ENCODE results near the gene GSN.

Gene GSN

GRCh38 chr9:121233906-121234831, 33.8 kb upstream of the GSN start:
- Histone ChIP-seq H3K9me3 (ENCODE audit: control insufficient read depth, low read length) (no peaks in the 10 kb centered on the region), H3K9ac (ENCODE audit: low read length) (no peak overlapping the region), H3K27me3 (replicated peaks; ENCODE audit: control insufficient read depth, insufficient read depth, low read length) (no peaks in the 10 kb centered on the region), H3K36me3 (ENCODE audit: control insufficient read depth, insufficient read depth, low read length, severe bottlenecking) (no peaks in the 10 kb centered on the region), H3K4me1 (ENCODE audit: control insufficient read depth, insufficient read depth, low read length) (no peaks in the 10 kb centered on the region), H3K4me3 (ENCODE audit: low read length) (no peak overlapping the region)
- DNase-seq (ENCODE audit: low read depth), result peak; percentile 44

DNA sequence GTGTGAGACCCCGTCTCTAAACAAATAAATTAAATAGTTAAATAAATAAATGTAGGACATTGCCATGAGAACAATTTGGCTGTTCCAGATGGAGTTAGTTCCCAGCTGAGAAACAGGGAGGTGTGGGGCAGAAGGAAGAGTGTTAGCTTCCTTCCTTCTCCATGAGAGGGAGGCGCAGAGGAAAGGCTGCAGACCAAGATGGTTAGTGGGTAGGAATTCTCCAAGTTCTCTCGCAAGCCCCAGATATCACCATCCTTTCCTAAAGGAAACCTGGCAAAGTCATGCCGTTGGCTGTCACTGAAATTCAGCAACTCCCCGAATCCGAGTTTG, 33.2 kb upstream of the GSN start:
- no peak overlapping the region for H3K4me3 ChIP-seq (ENCODE audit: low read length)
- H3K4me1 ChIP-seq (ENCODE audit: control insufficient read depth, insufficient read depth, low read length), result no peaks in the 10 kb centered on the region
- no peaks in the 10 kb centered on the region for H3K36me3 ChIP-seq (ENCODE audit: control insufficient read depth, insufficient read depth, low read length, severe bottlenecking)
- no peak for DNase-seq (ENCODE audit: low read depth)
- H3K9me3 ChIP-seq (ENCODE audit: control insufficient read depth, low read length), result no peaks in the 10 kb centered on the region
- H3K27me3 ChIP-seq (replicated peaks; ENCODE audit: control insufficient read depth, insufficient read depth, low read length), result no peaks in the 10 kb centered on the region
- H3K9ac ChIP-seq (ENCODE audit: low read length), result no peak overlapping the region

DNA sequence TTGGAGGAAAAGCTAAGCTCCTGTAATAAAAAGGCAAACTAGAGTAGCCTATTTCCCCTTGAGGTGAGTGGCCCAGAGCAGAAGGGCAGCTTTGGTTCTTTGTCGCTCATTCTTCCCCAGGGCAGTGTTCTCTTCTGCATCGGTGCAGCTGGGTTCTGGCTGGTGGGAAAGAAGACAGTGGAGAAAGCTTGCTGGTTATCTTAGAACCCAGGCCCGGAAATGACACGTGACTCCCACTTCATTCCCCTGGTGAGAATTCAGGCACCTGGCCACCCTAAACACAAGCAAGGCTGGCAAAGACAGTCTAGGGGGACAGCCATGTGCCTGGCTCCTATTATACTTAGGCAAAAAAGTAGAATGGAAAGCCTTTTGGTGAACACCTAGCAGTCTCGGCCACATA, 32.5 kb upstream of the GSN start:
- H3K9ac ChIP-seq (ENCODE audit: low read length), result no peak overlapping the region
- no peaks in the 10 kb centered on the region for H3K27me3 ChIP-seq (replicated peaks; ENCODE audit: control insufficient read depth, insufficient read depth, low read length)
- H3K4me1 ChIP-seq (ENCODE audit: control insufficient read depth, insufficient read depth, low read length), result peaks cover 4% of the 10 kb centered on the region
- no peak overlapping the region for H3K4me3 ChIP-seq (ENCODE audit: low read length)
- no peak for DNase-seq (ENCODE audit: low read depth)
- H3K36me3 ChIP-seq (ENCODE audit: control insufficient read depth, insufficient read depth, low read length, severe bottlenecking), result no peaks in the 10 kb centered on the region
- no peaks in the 10 kb centered on the region for H3K9me3 ChIP-seq (ENCODE audit: control insufficient read depth, low read length)

DNA sequence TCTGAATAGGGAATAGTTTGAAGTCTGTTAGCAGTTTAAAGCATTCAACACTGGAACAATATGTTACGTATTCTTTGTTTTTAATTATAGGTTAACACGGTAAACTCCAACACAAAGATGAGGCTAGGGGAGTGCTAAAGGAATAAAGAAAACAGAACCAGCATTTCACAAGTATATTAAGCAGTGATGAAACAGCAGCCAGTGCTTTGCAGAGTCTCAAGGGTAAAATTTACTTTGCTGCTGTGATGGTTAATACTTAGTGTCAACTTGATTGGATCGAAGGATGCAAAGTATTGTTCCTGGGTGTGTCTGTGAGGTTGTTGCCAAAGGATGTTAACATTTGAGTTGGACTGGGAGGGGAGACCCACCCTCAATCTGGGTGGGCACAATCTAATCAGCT, 30.0 kb upstream of the GSN start:
- Histone ChIP-seq H3K4me1 (ENCODE audit: control insufficient read depth, insufficient read depth, low read length) (peaks cover 29% of the 10 kb centered on the region), H3K27me3 (replicated peaks; ENCODE audit: control insufficient read depth, insufficient read depth, low read length) (no peaks in the 10 kb centered on the region), H3K9me3 (ENCODE audit: control insufficient read depth, low read length) (no peaks in the 10 kb centered on the region), H3K36me3 (ENCODE audit: control insufficient read depth, insufficient read depth, low read length, severe bottlenecking) (no peaks in the 10 kb centered on the region), H3K4me3 (ENCODE audit: low read length) (no peak overlapping the region), H3K9ac (ENCODE audit: low read length) (no peak overlapping the region)
- no peak for DNase-seq (ENCODE audit: low read depth)

DNA sequence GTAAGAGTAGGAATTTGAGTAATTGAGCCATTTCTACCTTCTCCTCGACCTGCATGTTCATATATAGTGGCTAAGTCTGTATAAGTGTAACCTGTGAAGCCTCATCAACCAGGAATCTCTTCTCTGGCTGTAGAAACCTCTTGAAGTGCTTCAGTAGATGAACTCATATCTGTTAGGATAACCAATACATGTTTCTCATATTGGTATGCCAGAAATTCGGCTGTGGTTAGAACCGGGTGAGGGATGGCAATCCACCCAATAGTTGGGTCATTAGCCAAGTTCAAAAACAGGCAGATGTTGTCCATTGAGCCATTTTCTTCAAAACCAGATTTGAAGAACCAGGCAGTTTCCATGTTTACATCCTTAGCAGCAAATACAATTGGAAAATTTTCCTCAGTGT, 28.9 kb upstream of the GSN start:
- Histone ChIP-seq H3K36me3 (ENCODE audit: control insufficient read depth, insufficient read depth, low read length, severe bottlenecking) (no peaks in the 10 kb centered on the region), H3K9me3 (ENCODE audit: control insufficient read depth, low read length) (peaks cover 3% of the 10 kb centered on the region), H3K4me1 (ENCODE audit: control insufficient read depth, insufficient read depth, low read length) (peaks cover 33% of the 10 kb centered on the region), H3K27me3 (replicated peaks; ENCODE audit: control insufficient read depth, insufficient read depth, low read length) (no peaks in the 10 kb centered on the region), H3K9ac (ENCODE audit: low read length) (no peak overlapping the region), H3K4me3 (ENCODE audit: low read length) (no peak overlapping the region)
- no peak for DNase-seq (ENCODE audit: low read depth)

DNA sequence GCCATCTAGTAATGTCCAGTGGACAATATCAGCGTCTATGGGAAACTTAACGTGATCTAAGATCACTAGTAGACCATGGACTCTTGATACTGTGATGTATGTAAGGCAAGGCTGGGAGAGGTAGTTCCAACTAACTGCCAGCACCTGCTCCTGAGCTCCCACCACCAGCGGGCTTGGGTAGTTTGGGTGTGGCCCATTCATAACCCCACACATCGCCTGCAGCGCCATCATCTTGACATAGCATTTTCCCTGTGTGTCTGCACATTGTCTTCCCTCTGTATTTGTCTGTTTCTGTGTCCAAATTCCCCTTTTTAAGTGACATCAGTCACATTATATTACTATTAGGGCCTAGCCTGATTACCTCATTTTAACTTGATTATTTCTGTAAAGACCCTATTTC, 28.1 kb upstream of the GSN start:
- H3K4me1 ChIP-seq (ENCODE audit: control insufficient read depth, insufficient read depth, low read length), result peaks cover 33% of the 10 kb centered on the region
- H3K4me3 ChIP-seq (ENCODE audit: low read length), result no peak overlapping the region
- H3K27me3 ChIP-seq (replicated peaks; ENCODE audit: control insufficient read depth, insufficient read depth, low read length), result no peaks in the 10 kb centered on the region
- H3K9me3 ChIP-seq (ENCODE audit: control insufficient read depth, low read length), result peaks cover 9% of the 10 kb centered on the region
- DNase-seq (ENCODE audit: low read depth), result no peak
- no peaks in the 10 kb centered on the region for H3K36me3 ChIP-seq (ENCODE audit: control insufficient read depth, insufficient read depth, low read length, severe bottlenecking)
- no peak overlapping the region for H3K9ac ChIP-seq (ENCODE audit: low read length)

- DNase-seq (ENCODE audit: low read depth), result peak; percentile 51
- peak overlapping the region; percentile 8 for H3K9ac ChIP-seq (ENCODE audit: low read length)
- H3K36me3 ChIP-seq (ENCODE audit: control insufficient read depth, insufficient read depth, low read length, severe bottlenecking), result no peaks in the 10 kb centered on the region
- H3K4me3 ChIP-seq (ENCODE audit: low read length), result no peak overlapping the region
- H3K4me1 ChIP-seq (ENCODE audit: control insufficient read depth, insufficient read depth, low read length), result peaks cover 33% of the 10 kb centered on the region
- H3K27me3 ChIP-seq (replicated peaks; ENCODE audit: control insufficient read depth, insufficient read depth, low read length), result no peaks in the 10 kb centered on the region
- H3K9me3 ChIP-seq (ENCODE audit: control insufficient read depth, low read length), result peaks cover 9% of the 10 kb centered on the region
Observed at GRCh38 chr9:121240472-121241135, 27.4 kb upstream of the GSN start.

- no peaks in the 10 kb centered on the region for H3K27me3 ChIP-seq (replicated peaks; ENCODE audit: control insufficient read depth, insufficient read depth, low read length)
- H3K4me3 ChIP-seq (ENCODE audit: low read length), result no peak overlapping the region
- peak overlapping the region; percentile 66 for H3K9ac ChIP-seq (ENCODE audit: low read length)
- H3K36me3 ChIP-seq (ENCODE audit: control insufficient read depth, insufficient read depth, low read length, severe bottlenecking), result no peaks in the 10 kb centered on the region
- peak; percentile 75 for DNase-seq (ENCODE audit: low read depth)
- peaks cover 43% of the 10 kb centered on the region for H3K4me1 ChIP-seq (ENCODE audit: control insufficient read depth, insufficient read depth, low read length)
- peaks cover 9% of the 10 kb centered on the region for H3K9me3 ChIP-seq (ENCODE audit: control insufficient read depth, low read length)
Observed at GRCh38 chr9:121242219-121242958, 25.6 kb upstream of the GSN start.

GRCh38 chr9:121242959-121243346, 25.0 kb upstream of the GSN start:
- H3K9me3 ChIP-seq (ENCODE audit: control insufficient read depth, low read length), result peaks cover 9% of the 10 kb centered on the region
- no peak overlapping the region for H3K4me3 ChIP-seq (ENCODE audit: low read length)
- peak overlapping the region; percentile 66 for H3K9ac ChIP-seq (ENCODE audit: low read length)
- H3K27me3 ChIP-seq (replicated peaks; ENCODE audit: control insufficient read depth, insufficient read depth, low read length), result no peaks in the 10 kb centered on the region
- H3K4me1 ChIP-seq (ENCODE audit: control insufficient read depth, insufficient read depth, low read length), result peaks cover 45% of the 10 kb centered on the region
- DNase-seq (ENCODE audit: low read depth), result no peak
- no peaks in the 10 kb centered on the region for H3K36me3 ChIP-seq (ENCODE audit: control insufficient read depth, insufficient read depth, low read length, severe bottlenecking)

- H3K27me3 ChIP-seq (replicated peaks; ENCODE audit: control insufficient read depth, insufficient read depth, low read length), result no peaks in the 10 kb centered on the region
- H3K9me3 ChIP-seq (ENCODE audit: control insufficient read depth, low read length), result peaks cover 9% of the 10 kb centered on the region
- no peaks in the 10 kb centered on the region for H3K36me3 ChIP-seq (ENCODE audit: control insufficient read depth, insufficient read depth, low read length, severe bottlenecking)
- peak overlapping the region; percentile 33 for H3K9ac ChIP-seq (ENCODE audit: low read length)
- DNase-seq (ENCODE audit: low read depth), result peak; percentile 79
- H3K4me3 ChIP-seq (ENCODE audit: low read length), result peak overlapping the region; percentile 32
- H3K4me1 ChIP-seq (ENCODE audit: control insufficient read depth, insufficient read depth, low read length), result peaks cover 26% of the 10 kb centered on the region
Observed at GRCh38 chr9:121246821-121247561, 21.0 kb upstream of the GSN start.

DNA sequence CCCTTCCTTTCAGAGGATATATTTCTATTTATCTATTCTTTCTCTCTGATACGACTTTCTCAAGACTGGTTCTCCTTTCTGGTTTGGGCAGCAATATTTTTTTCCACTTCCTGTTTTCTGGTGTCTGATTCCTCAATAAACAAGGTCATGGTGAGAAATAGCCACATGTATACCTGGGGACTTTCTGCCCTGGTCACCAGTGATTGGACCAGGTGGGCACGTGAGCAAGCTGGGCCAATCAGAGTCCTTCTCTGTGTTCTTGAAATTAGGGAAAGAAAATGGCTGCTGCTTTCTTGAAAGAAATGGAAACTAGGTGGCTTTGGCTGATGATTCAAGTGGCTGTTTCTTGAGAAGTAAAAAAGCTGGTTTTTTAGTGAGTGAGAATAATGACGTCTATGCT, 18.4 kb upstream of the GSN start:
- peaks cover under 1% of the 10 kb centered on the region for H3K9me3 ChIP-seq (ENCODE audit: control insufficient read depth, low read length)
- H3K27me3 ChIP-seq (replicated peaks; ENCODE audit: control insufficient read depth, insufficient read depth, low read length), result no peaks in the 10 kb centered on the region
- H3K36me3 ChIP-seq (ENCODE audit: control insufficient read depth, insufficient read depth, low read length, severe bottlenecking), result no peaks in the 10 kb centered on the region
- H3K4me1 ChIP-seq (ENCODE audit: control insufficient read depth, insufficient read depth, low read length), result peaks cover 12% of the 10 kb centered on the region
- no peak overlapping the region for H3K4me3 ChIP-seq (ENCODE audit: low read length)
- H3K9ac ChIP-seq (ENCODE audit: low read length), result no peak overlapping the region
- no peak for DNase-seq (ENCODE audit: low read depth)

Measured in adipocyte (in vitro differentiated cells).